Colon (tissue), 2 donors: ENCODE data around the gene RSRC2.
"Not testable (repeated sequence)": the region's sequence is repeated elsewhere in the genome, so short reads cannot be mapped to it uniquely, and the experiment has no call there.

Experiments
- FAIRE-seq: peaks from 2 replicates; lab custom pipeline; 2012; peaks lifted over from hg19 to GRCh38; lab: Jason Lieb, UNC
- donor health status: control.
- donor health status: control.

The RSRC2 gene

DNA sequence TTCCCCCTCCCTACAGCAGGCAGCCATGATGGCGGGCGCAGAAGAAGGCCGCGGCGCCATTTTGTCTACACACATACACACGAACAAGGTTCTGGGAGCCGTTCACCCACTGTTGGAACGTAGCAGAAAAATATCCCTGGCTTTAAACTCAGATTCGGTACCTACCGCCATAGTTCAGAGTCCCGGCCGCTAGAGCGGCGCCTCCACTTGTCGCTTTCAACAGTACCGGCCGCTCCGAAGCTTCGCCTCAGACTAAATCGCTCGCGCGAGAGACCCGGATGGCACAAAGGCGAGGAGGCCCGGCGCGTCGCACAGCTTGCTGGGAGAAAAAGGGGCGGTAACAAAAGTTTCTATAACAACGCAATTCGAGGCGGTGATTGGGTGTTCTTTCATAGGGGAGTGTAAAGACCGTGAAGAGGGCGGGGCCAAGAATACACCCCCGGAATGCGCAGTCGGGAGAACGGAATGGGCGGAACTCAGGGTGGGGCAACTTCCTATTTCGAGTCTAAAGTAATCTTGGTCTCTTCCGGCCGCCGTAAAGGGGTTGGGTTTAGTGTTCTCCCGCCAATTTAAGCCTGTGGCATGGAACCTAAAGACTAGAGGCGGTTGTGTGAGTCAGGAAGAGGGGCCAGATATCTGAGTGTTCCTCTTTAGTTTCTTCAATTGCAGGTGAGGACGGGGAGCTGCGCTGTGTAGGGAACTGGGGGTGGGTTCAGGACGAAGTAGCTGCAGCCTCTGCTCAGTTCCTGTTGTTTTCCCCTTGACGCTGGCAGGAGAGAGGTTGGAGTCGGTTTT is at the start of gene RSRC2, which contains the start of gene KNTC1:
RSRC2 (minus strand) TSS at position 254 of the 795 bp plus-strand sequence; CDS start at position 171, 83 bp downstream.
KNTC1 (plus strand) TSS at position 567 of the 795 bp plus-strand sequence. CDS start 2,815 bp downstream, outside the sequence.
- peak; percentile 73 for FAIRE-seq

- no peak for FAIRE-seq
Measured at GRCh38 chr12:122571821-122572220, 45.1 kb upstream of the RSRC2 start.

- FAIRE-seq = not testable (repeated sequence)
Measured at GRCh38 chr12:122570006-122570405, 43.3 kb upstream of the RSRC2 start.

- no peak for FAIRE-seq
Measured at GRCh38 chr12:122569288-122569687, 42.6 kb upstream of the RSRC2 start.

GRCh38 chr12:122566816-122567215 is 40.1 kb upstream of the RSRC2 start:
- not testable (repeated sequence) for FAIRE-seq

GRCh38 chr12:122563361-122563760 is 36.6 kb upstream of the RSRC2 start:
- FAIRE-seq = no peak

DNA sequence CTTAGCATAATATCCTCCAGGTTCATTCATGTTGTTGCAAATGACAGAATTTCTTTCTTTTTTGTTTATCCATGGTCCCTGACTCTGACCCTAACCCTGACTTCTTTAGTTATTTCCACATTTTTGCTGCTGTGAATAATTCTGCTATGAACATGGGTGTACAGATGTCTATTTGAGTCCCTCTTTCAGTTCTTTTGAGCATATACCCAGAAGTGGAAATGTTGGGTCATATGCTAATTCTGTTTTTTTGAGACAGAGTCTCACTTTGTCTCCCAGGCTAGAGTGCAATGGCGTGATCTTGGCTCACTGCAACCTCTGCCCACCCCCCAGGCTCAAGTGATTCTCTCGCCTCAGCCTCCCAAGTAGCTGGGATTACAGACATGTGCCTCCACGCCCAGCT is 33.4 kb upstream of the RSRC2 start:
- no peak for FAIRE-seq

DNA sequence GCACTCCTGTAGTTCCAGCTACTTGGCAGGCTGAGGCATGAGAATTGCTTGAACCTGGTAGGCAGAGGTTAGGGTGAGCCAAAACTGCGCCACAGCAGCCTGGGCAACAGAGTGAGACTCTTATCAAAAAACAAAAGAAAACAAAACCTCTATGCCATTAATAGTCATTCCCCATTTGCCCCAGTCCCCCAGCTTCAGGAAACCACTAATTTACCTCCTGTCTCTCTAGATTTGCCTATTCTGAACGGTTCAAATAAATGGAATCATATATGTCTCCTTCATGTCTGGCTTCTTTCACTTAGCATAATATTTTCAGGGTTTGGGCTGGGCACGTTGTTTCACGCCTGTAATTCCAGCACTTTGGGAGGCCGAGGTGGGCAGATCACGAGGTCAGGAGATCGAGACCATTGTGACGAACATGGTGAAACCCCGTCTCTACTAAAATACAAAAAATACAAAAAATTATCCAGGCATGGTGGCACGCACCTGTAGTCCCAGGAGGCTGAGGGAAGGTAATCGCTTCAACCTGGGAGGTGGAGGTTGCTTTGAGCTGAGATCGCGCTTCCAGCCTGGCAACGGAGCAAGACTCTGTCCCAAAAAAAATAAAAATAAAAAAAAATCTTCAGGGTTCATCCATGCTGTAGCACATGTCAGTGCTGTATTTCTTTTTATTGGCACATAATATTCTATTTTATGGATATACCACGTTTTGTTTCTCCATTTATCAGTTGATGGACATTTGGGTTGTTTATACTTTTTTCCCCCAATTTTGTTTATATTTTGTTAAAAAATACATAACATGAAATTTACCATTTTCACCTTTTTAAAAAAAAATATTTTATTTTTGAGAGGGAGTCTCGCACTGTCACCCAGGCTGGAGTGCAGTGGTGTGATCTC is 32.3 kb upstream of the RSRC2 start:
- FAIRE-seq = no peak

- FAIRE-seq = no peak
Measured at GRCh38 chr12:122547330-122547729, 20.6 kb upstream of the RSRC2 start.

DNA sequence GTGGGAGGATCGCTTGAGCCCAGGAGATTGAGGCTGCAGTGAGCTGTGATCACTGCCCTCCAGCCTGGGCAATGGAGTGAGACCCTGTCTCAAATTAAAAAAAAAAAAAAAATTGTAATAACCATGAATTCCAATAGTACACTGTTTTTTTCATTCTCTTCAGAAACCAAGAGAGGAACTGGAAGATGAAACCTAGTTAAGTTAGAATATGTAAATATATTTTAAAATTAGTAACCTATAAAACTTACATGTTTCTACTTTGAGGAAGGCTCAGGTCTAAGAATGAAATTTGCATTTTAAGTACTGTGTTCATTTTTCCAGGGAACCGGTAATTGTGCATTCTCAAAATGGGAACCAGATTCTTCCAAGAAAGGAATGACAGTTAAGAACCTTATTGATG is 19.1 kb upstream of the RSRC2 start:
- no peak for FAIRE-seq

DNA sequence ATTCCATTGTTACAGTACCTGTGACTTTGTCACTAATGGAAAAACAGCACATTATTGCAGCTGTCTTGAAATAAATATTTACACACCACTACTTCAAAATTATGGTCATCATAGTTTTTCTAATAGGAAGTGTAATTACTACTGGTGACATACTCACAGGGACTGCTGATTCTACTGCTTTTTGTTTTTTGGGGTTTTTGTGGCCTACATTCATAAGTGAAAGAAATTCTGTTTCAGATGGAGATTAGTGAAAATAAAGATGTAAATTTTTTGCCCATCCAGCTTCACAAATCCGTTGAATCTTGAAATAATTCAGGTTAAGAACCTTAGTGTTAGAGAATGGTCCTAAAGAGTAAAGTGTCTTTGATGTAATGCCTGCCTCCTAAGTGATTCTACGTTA is 17.8 kb upstream of the RSRC2 start:
- FAIRE-seq = no peak

DNA sequence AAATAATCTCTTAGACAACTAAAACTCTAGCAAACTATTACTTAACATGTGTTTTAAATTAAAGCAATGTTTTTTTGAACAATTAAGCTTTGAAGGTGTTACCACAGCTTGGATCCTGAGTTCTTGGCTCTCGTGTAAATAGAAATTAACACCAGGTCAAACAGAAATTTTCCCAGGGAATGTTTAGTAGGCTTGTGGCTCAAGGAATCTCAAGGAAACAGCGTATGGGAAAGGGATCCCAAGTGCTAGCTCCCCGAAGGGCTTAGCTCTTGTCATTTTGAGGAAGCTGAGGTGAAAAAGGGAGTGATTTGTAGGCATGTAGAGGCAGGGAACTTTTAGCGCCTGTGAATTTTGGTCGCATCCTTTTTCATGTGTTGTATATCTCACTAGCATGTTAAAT is 11.8 kb upstream of the RSRC2 start:
- FAIRE-seq = no peak

DNA sequence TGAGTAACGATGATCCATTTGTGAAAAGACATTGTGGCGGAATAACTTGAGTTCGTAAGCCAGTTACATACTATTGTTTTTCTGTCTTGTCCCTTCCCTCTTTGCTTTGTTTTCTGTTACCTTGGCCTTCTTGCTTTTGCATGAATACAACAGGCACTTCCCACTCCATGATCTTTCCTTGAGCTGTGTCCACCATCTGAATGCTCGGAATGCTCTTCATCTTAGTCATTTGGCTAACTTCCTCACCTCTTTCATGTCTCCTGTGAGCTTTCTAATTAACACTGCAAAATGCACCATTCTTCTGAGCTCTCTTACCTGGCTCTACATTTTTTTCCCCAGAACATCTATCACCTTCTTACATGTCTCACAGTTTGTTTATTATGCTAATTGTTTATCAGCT is 10.3 kb upstream of the RSRC2 start:
- FAIRE-seq = no peak

GRCh38 chr12:122533856-122534255 is 7.1 kb upstream of the RSRC2 start:
- no peak for FAIRE-seq

DNA sequence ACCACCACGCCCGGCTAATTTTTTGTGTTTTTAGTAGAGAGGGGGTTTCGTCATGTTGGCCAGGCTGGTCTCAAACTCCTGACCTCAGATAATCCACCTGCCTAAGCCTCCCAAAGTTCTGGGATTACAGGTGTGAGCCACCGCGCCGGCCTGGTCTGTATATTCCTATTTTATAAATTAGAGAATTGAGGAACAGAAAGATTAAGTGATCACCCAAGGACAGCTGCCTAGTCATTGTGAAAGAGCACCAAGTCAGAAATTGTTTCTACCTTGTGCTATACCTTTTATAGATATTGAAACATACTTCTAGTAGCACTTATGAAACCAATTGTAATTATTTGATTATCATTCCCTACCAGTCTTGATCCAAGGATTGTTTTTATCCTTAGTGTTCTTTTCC is 2.3 kb upstream of the RSRC2 start:
- FAIRE-seq = no peak

GRCh38 chr12:122528582-122528981 is 1.8 kb upstream of the RSRC2 start:
- no peak for FAIRE-seq

GRCh38 chr12:122527478-122527944 is 775 bp upstream of the RSRC2 start:
- FAIRE-seq = no peak

GRCh38 chr12:122523846-122524718 is 2.7 kb downstream of the RSRC2 start:
- FAIRE-seq = no peak

GRCh38 chr12:122523280-122523679 is 3.5 kb downstream of the RSRC2 start:
- FAIRE-seq = no peak

- FAIRE-seq = no peak
Measured at GRCh38 chr12:122520676-122521075, 6.1 kb downstream of the RSRC2 start.

DNA sequence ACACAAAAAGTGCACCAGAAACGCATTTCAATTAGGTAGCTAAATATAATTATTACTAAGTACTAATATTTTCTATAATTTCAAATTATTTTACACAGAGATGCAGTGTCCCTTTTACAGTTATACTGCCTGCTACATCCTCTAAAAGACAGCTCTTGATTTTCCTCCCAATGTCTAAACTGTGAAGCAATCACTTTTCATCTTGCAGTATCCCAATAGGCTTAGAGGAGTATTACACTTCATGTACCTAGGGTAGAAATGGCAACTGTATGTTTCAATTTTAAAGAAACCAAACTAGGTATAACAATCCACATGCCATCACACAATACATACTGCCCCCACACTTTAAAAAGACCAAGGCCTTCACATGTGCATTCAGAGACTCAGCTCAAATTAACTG is 7.3 kb downstream of the RSRC2 start:
- FAIRE-seq = no peak

DNA sequence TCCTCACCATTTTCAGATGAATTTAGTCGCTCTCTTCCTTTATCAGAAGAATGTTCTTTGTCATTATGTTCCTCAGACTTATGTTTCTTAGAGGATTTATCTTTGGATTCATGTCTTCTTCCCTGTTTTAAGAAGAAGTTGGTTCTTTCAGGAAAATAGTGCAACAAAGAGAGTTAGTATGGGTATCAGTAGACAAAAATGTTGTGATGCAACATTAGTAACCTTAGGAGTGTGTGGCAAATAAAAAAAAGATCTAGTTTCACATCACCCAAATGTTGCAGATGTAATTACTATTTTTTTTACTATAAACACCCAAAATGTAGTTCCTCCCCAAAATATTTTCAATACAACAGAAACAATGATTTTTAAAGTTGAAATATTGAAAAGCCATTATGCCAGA is 7.8 kb downstream of the RSRC2 start:
- no peak for FAIRE-seq
